ENCODE data around the gene ORMDL3. TPM values are rescaled to one million over a fixed set of nuclear protein-coding genes. Genes with fewer than 3 reads are reported as not detected.

The ORMDL3 gene
- total RNA-seq, 4 donors from 2014 or later: 58.1 to 84.0 (median 70.0) TPM

GRCh38 chr17:39946551-39947330, 19.3 kb upstream of the ORMDL3 start:
- no peak overlapping the region for H3K4me3 ChIP-seq (ENCODE audit: low read depth, poor library complexity, severe bottlenecking)
- intact Hi-C loops (cut with DNase I; ENCODE audit: low total_unique reads): no loop called here
- WGBS, 2 donors: 69 to 76% methylated on average over 15 of the region's 15 CpGs

DNA sequence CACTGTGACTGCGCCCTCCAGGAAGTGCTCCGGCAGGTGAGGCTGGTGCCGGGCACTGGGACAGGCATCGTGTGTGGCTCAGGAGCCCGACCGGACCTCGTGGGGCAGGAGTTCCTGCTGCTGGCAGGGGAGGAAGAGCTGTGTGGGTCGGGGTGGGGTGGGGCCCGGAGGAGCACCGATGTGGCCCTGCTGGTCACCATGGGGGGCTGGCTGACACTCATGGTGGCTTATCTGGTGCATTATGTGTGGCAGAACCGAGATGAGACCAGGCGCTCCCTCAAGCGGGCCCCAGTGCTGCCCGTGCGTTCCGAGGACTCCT, 17.0 kb upstream of the ORMDL3 start:
- no peak overlapping the region for H3K4me3 ChIP-seq (ENCODE audit: low read depth, poor library complexity, severe bottlenecking)
- no peak for DNase-seq (ENCODE audit: low spot score in 2 of 2)
- WGBS, 2 donors: 71 to 83% methylated on average over 10 to 14 of the region's 16 CpGs
- intact Hi-C loops (cut with DNase I; ENCODE audit: low total_unique reads): no loop called here
- TF ChIP-seq, protein P1, sequence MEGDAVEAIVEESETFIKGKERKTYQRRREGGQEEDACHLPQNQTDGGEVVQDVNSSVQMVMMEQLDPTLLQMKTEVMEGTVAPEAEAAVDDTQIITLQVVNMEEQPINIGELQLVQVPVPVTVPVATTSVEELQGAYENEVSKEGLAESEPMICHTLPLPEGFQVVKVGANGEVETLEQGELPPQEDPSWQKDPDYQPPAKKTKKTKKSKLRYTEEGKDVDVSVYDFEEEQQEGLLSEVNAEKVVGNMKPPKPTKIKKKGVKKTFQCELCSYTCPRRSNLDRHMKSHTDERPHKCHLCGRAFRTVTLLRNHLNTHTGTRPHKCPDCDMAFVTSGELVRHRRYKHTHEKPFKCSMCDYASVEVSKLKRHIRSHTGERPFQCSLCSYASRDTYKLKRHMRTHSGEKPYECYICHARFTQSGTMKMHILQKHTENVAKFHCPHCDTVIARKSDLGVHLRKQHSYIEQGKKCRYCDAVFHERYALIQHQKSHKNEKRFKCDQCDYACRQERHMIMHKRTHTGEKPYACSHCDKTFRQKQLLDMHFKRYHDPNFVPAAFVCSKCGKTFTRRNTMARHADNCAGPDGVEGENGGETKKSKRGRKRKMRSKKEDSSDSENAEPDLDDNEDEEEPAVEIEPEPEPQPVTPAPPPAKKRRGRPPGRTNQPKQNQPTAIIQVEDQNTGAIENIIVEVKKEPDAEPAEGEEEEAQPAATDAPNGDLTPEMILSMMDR (IDR thresholded peaks at IDR 0.05): no peak
- TF ChIP-seq POLR2A (IDR thresholded peaks at IDR 0.05): no peak

More at GRCh38 chr17:39946551-39947330, 19.3 kb upstream of the ORMDL3 start:
- TF ChIP-seq, protein P1 (IDR thresholded peaks at IDR 0.05): no peak
- TF ChIP-seq POLR2A (IDR thresholded peaks at IDR 0.05): no peak
- DNase-seq (ENCODE audit: low spot score in 2 of 2): no peak

DNA sequence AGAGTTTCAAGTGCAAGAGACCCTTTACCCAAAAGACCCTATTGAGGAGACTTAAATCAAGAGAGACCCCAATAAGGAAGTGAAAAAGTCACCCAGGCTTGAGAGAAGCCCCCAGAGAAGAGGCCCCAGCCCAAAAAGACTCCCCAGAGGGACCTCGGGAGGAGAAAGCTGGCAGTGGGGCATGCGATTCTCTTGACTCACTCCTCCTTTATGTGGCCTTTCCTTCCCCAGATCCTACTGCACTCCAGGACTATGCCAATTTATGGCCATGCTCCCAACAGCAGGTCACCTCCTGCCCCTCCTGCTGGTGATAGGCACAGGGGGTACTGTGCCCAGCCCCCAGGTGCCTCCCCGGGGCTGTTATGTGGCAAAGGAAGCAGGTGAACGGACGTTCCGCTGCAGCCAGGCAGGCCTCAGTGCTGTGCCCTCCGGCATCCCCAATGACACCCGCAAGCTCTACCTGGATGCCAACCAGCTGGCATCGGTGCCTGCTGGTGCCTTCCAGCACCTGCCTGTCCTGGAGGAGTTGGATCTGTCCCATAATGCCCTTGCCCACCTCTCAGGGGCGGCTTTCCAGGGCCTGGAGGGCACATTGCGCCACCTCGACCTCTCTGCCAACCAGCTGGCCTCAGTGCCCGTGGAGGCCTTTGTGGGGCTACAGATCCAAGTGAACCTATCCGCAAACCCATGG, 16.4 kb upstream of the ORMDL3 start:
- no peak for DNase-seq (ENCODE audit: low spot score in 2 of 2)
- no peak overlapping the region for H3K4me3 ChIP-seq (ENCODE audit: low read depth, poor library complexity, severe bottlenecking)
- 59 to 69% methylated on average over 14 of the region's 14 CpGs for WGBS, 2 donors
- intact Hi-C loops (cut with DNase I; ENCODE audit: low total_unique reads): no loop called here
- TF ChIP-seq, protein P1 (IDR thresholded peaks at IDR 0.05): no peak
- TF ChIP-seq POLR2A (IDR thresholded peaks at IDR 0.05): no peak

DNA sequence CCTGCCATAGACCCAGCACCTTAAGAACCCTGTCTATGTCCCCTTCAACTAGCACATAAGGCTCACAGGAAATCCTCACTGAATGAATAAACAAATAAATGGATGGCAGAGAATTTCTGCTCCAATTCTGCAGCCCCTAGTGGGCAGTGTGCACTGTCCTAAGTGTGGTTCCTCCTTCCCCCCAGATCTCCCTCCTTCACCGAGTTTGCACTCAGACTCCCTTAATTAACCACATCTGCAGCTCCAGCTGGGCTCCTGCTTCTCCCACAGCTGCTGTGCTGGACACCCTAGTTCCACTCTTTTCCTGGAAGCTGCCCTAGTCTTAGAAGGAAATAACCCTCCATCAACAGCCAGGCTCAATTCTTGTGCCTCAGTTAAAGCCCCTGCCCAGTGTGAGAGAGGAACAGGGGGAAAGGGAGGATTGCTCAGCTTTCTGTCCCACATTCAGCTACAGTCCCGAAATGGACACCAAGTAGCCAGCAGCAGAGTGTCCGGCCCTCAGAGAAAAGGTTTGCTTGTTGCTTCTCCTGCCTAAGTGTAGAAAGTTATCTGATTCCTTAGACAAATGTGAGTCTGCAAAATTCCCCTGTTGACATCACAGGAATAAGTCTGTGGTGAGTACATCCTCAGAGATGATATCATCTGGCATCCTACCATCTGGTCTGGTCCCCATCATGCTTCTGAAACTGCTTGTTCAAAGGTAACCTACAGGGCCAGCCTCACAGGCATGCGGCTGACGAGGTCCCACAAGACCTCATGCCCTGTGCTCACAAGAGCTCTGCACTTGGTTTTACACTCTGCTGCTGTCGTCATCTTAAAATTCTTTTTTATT, 12.4 kb upstream of the ORMDL3 start:
- intact Hi-C loops (cut with DNase I; ENCODE audit: low total_unique reads): no loop called here
- H3K4me3 ChIP-seq (ENCODE audit: low read depth, poor library complexity, severe bottlenecking): no peak overlapping the region
- WGBS, 2 donors: 45 to 48% methylated on average over 6 of the region's 6 CpGs
- TF ChIP-seq, protein P1 (IDR thresholded peaks at IDR 0.05): no peak
- no peak for TF ChIP-seq POLR2A (IDR thresholded peaks at IDR 0.05)
- no peak for DNase-seq (ENCODE audit: low spot score in 2 of 2)

- no peak for DNase-seq (ENCODE audit: low spot score in 2 of 2)
- 75 to 85% methylated on average over 3 of the region's 3 CpGs for WGBS, 2 donors
- TF ChIP-seq, protein P1 (IDR thresholded peaks at IDR 0.05): no peak
- TF ChIP-seq POLR2A (IDR thresholded peaks at IDR 0.05): no peak
- intact Hi-C loops (cut with DNase I; ENCODE audit: low total_unique reads): no loop called here
- no peak overlapping the region for H3K4me3 ChIP-seq (ENCODE audit: low read depth, poor library complexity, severe bottlenecking)
Observed at GRCh38 chr17:39939106-39939505, 11.7 kb upstream of the ORMDL3 start.

Measured in lower leg skin (tissue), 4 donors.